Fibroblast of lung (primary cell): ENCODE data around the gene DPAGT1. TPM values are rescaled to one million over a fixed set of nuclear protein-coding genes. Genes with fewer than 3 reads are reported as not detected.
A peak's percentile ranks its signal among the peaks of the same experiment; 100 is the strongest.
"Not testable (repeated sequence)": the region's sequence is repeated elsewhere in the genome, so short reads cannot be mapped to it uniquely, and the experiment has no call there.

Experiments used
- DNase-seq, 2 donors: peaks; one replicate each; pipeline versions ENCODE4 v3.0.0 to v3.0.0-alpha.2; 2010; ENCODE audit warnings: low read depth in 2 of 2
- H2AFZ ChIP-seq: 2 replicates; pipeline ENCODE4 v1.5.1; 2012; ENCODE audit warnings: low read length, control low read depth, inconsistent platforms
- H3K27ac ChIP-seq: 2 replicates; pipeline ENCODE4 v1.5.1; 2011; ENCODE audit warnings: low read length, control low read depth; ENCODE audit not compliant: insufficient read depth
- H3K27me3 ChIP-seq: 2 replicates; pipeline ENCODE4 v1.5.1; 2011; ENCODE audit warnings: mild to moderate bottlenecking, low read length; ENCODE audit not compliant: control insufficient read depth, insufficient read depth
- H3K36me3 ChIP-seq: 2 replicates; pipeline ENCODE4 v1.5.1; 2011; ENCODE audit warnings: low read length; ENCODE audit not compliant: control insufficient read depth, insufficient read depth
- H3K4me1 ChIP-seq: 2 replicates; pipeline ENCODE4 v1.5.1; 2011; ENCODE audit warnings: low read length; ENCODE audit not compliant: control insufficient read depth, insufficient read depth; ENCODE audit errors: extremely low read depth
- H3K4me2 ChIP-seq: 2 replicates; pipeline ENCODE4 v1.5.1; 2011; ENCODE audit warnings: low read length, control low read depth; ENCODE audit not compliant: insufficient read depth; ENCODE audit errors: extremely low read depth
- H3K4me3 ChIP-seq, 4 experiments: fragments of 200-600 bp in 1 of 4; sonication (generic) in 1 of 4; replicated peaks in 1 of 4; 2 replicates each; pipeline ENCODE4 v1.5.1; 2011 to 2016; ENCODE audit warnings: low read length in 4 of 4, low read depth in 3 of 4, mild to moderate bottlenecking in 3 of 4, control low read depth in 2 of 4, inconsistent platforms in 1 of 4, mixed read lengths in 1 of 4; ENCODE audit not compliant: insufficient read depth in 1 of 4; ENCODE audit errors: control extremely low read depth in 1 of 4
- H3K79me2 ChIP-seq: 2 replicates; pipeline ENCODE4 v1.5.1; 2012; ENCODE audit warnings: mild to moderate bottlenecking, low read length, inconsistent platforms; ENCODE audit not compliant: control insufficient read depth, insufficient read depth
- H3K9ac ChIP-seq: 2 replicates; pipeline ENCODE4 v1.5.1; 2011; ENCODE audit warnings: mild to moderate bottlenecking, low read length, control low read depth; ENCODE audit not compliant: insufficient read depth
- H3K9me3 ChIP-seq: 2 replicates; pipeline ENCODE4 v1.5.1; 2012; ENCODE audit warnings: low read depth, low read length; ENCODE audit not compliant: control insufficient read depth, insufficient read depth
- H4K20me1 ChIP-seq: 2 replicates; pipeline ENCODE4 v1.5.1; 2011; ENCODE audit warnings: low read length; ENCODE audit not compliant: control insufficient read depth, insufficient read depth; ENCODE audit errors: extremely low read depth
- EZH2 ChIP-seq: IDR thresholded peaks from 2 replicates; pipeline ENCODE4 v1.5.1; 2012; ENCODE audit warnings: low read length, control low read depth, mild to moderate bottlenecking; ENCODE audit errors: missing control alignments
- polyA plus RNA-seq, 2 donors: library from polyadenylated mRNA; depleted of rRNA in 1 of 2; stranded (reverse) in 1 of 2; unstranded in 1 of 2; fragments of >200 nt; gene quantifications; 2 replicates each; pipeline ENCODE4 v1.2.1, GENCODE V29; 2011 to 2012; ENCODE audit warnings: missing spikeins in 1 of 2
- total RNA-seq: library from RNA; depleted of rRNA; stranded (reverse); fragments of >200 nt; gene quantifications from 2 replicates; pipeline ENCODE4 v1.2.1, GENCODE V29; 2014
- TF ChIP-seq, protein P1 (sequence below), 2 donors: IDR thresholded peaks in 1 of 2; conservative IDR thresholded peaks in 1 of 2; 1 replicate in 1 of 2; 2 replicates in 1 of 2; pipeline ENCODE4 v1.5.1; 2011 to 2012; ENCODE audit warnings: low read length in 2 of 2, control low read depth in 1 of 2, inconsistent platforms in 1 of 2, low read depth in 1 of 2, mild to moderate bottlenecking in 1 of 2

Gene DPAGT1
- total and polyA plus RNA-seq, 2 donors (not counting 1 experiment from before 2014, with no cell fraction given): 14.5 to 44.9 TPM

DNA sequence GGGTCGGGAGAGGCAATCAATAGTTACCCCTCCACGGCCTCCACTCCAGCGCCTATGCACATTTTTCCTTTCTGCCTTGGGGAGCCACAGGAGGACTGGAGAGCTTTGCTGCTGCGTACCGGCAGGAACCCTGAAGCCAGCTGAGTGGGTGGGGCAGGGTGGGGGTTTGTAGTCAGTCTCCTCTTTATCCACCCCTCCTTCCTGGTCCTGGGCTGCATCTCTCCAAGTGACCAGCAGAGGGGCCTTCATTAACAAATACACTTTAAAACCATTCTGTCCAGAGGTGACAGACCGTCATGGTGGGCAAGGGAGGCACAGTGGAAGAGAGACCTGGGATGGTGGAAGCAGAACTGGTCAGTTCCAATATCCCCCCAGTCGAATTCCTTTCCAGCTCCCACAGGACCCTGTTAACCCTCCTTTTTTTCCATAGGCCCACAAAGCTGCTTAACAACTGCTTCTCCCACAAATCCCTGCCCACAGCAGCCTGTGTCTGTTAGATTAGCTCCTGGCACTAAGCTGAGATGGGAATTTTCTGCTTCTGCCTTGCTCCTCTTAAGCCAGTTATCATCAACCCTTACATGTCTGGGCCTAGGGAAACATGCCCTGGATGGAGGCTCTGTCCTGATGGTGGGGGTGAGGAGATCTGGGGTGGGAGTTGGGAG lies 43.3 kb upstream of the DPAGT1 start:
- no peak overlapping the region for H2AFZ ChIP-seq

DNA sequence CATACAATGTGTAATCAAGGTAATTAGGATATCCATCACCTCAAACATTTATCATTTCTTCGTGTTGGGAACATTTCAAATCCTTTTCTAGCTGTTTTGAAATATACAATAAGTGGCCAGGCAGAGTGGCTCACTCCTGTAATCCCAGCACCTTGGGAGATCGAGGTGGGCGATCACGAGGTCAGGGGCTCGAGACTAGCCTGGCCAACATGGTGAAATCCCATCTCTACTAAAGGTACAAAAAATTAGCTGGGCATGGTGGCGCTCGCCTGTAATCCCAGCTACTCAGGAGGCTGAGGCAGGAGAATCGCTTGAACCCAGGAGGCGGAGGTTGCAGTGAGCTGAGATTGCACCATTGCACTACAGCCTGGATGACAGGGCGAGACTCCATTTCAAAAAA lies 37.6 kb upstream of the DPAGT1 start:
- H3K36me3 ChIP-seq, H3K27me3 ChIP-seq, H3K9me3 ChIP-seq, H3K4me2 ChIP-seq, H3K27ac ChIP-seq, H3K4me3 ChIP-seq, H4K20me1 ChIP-seq, H2AFZ ChIP-seq, H3K79me2 ChIP-seq, DNase-seq, H3K9ac ChIP-seq, H3K4me1 ChIP-seq: not testable (repeated sequence)

More for the DNA sequence above, 43.3 kb upstream of the DPAGT1 start:
- peaks cover 13% of the 10 kb centered on the region for H3K27me3 ChIP-seq
- no peaks in the 10 kb centered on the region for H3K36me3 ChIP-seq
- DNase-seq: peak; percentile 71 to 72
- TF ChIP-seq EZH2: no peak
- TF ChIP-seq, protein P1, sequence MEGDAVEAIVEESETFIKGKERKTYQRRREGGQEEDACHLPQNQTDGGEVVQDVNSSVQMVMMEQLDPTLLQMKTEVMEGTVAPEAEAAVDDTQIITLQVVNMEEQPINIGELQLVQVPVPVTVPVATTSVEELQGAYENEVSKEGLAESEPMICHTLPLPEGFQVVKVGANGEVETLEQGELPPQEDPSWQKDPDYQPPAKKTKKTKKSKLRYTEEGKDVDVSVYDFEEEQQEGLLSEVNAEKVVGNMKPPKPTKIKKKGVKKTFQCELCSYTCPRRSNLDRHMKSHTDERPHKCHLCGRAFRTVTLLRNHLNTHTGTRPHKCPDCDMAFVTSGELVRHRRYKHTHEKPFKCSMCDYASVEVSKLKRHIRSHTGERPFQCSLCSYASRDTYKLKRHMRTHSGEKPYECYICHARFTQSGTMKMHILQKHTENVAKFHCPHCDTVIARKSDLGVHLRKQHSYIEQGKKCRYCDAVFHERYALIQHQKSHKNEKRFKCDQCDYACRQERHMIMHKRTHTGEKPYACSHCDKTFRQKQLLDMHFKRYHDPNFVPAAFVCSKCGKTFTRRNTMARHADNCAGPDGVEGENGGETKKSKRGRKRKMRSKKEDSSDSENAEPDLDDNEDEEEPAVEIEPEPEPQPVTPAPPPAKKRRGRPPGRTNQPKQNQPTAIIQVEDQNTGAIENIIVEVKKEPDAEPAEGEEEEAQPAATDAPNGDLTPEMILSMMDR (conservative IDR thresholded peaks at IDR 0.05 in 1 of 2, IDR thresholded peaks at IDR 0.05 in 1 of 2; ENCODE audit: low read depth in 1 of 2, low read length in 2 of 2): peak; percentile 60 to 64
- no peaks in the 10 kb centered on the region for H4K20me1 ChIP-seq
- no peak overlapping the region for H3K4me3 ChIP-seq
- no peak overlapping the region for H3K9ac ChIP-seq
- no peak overlapping the region for H3K27ac ChIP-seq
- no peaks in the 10 kb centered on the region for H3K9me3 ChIP-seq
- no peaks in the 10 kb centered on the region for H3K79me2 ChIP-seq
- peaks cover 2% of the 10 kb centered on the region for H3K4me1 ChIP-seq
- H3K4me2 ChIP-seq: peak overlapping the region; percentile 37

DNA sequence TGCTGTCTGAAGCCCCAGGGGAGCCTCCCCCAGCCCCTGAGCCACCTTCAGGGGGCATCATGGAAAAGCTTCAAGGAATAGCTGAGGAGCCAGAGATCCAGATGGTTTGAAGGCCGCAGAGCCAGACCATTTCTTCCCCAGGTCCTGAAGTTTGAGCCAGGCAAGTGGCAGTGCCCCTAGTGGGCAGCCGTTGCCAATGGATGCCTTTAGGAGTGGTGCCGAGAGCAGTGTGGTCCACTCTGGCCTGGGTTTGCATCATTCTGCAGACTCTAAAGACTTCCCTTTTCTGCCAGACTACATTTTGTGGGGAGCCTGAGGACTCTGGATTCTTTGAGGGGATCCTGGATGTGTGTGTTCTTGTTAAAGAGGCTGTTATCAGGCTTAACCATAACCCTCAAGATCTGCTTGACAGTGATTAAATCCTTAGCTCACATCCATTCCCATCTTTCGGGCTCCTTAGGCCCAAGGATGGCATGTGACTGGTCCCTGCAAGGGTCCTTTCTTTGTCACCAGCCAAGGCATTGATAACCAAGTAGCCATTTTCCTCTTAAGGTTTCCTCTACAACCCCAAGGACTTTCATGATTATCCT lies 32.8 kb upstream of the DPAGT1 start:
- no peak for TF ChIP-seq EZH2
- TF ChIP-seq, protein P1 (conservative IDR thresholded peaks at IDR 0.05 in 1 of 2, IDR thresholded peaks at IDR 0.05 in 1 of 2; ENCODE audit: low read depth in 1 of 2, low read length in 2 of 2): peak; percentile 28 to 49
- Histone ChIP-seq H3K4me2 (no peak overlapping the region), H3K79me2 (no peaks in the 10 kb centered on the region), H2AFZ (no peak overlapping the region), H4K20me1 (no peaks in the 10 kb centered on the region), H3K36me3 (peaks cover 10% of the 10 kb centered on the region), H3K4me3 (no peak overlapping the region), H3K9me3 (no peaks in the 10 kb centered on the region), H3K27ac (no peak overlapping the region), H3K9ac (no peak overlapping the region), H3K27me3 (no peaks in the 10 kb centered on the region), H3K4me1 (no peaks in the 10 kb centered on the region)
- DNase-seq: no peak
